Sigmoid colon (tissue), 4 donors: Measurements from ENCODE around the gene SLC16A5.

Experiments used
- POLR2AphosphoS5 ChIP-seq, 4 donors: sonication (generic); formaldehyde crosslinking; IDR thresholded peaks; one replicate each; pipeline ENCODE4 v1.6.1; 2017; ENCODE audit warnings: antibody characterized with exemption in 4 of 4
- TF ChIP-seq, protein P1 (sequence below), 4 experiments: fragments of 450-650 bp in 3 of 4; fragments of 200-600 bp in 1 of 4; IDR thresholded peaks; one replicate each; pipeline ENCODE4 v1.5.1; 2016 to 2019; ENCODE audit warnings: antibody characterized with exemption in 4 of 4, mild to moderate bottlenecking in 3 of 4, moderate library complexity in 2 of 4

DNA sequence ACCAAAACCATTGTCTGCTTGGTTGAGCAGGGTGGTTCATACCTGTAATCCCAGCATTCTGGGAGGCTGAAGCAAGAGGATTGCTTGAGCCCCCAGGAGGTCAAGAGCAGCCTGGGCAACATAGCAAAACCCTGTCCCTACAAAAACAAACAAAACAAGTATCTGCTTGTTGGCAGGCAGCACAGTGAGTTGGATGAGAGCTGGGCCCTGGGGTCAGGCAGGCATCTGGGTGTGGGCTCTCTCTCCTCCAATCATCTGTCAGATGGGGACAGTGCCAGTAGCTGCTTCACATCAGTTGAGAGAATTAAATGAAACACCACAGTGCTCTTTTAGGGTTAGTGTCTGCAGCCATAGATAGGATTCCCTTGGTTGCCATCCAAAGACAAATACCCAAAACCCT is 27.8 kb downstream of the SLC16A5 start:
- TF ChIP-seq, protein P1, sequence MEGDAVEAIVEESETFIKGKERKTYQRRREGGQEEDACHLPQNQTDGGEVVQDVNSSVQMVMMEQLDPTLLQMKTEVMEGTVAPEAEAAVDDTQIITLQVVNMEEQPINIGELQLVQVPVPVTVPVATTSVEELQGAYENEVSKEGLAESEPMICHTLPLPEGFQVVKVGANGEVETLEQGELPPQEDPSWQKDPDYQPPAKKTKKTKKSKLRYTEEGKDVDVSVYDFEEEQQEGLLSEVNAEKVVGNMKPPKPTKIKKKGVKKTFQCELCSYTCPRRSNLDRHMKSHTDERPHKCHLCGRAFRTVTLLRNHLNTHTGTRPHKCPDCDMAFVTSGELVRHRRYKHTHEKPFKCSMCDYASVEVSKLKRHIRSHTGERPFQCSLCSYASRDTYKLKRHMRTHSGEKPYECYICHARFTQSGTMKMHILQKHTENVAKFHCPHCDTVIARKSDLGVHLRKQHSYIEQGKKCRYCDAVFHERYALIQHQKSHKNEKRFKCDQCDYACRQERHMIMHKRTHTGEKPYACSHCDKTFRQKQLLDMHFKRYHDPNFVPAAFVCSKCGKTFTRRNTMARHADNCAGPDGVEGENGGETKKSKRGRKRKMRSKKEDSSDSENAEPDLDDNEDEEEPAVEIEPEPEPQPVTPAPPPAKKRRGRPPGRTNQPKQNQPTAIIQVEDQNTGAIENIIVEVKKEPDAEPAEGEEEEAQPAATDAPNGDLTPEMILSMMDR (IDR thresholded peaks at IDR 0.05), result no peak
- no peak for TF ChIP-seq POLR2AphosphoS5 (IDR thresholded peaks at IDR 0.05)
